ENCODE results near the gene THAP4. TPM values are rescaled to one million over a fixed set of nuclear protein-coding genes. Genes with fewer than 3 reads are reported as not detected.

Gene THAP4
- total and polyA plus RNA-seq, 8 donors: 36.3 to 48.4 (median 42.2) TPM

GRCh38 chr2:241618296-241618805 lies 18.6 kb downstream of the THAP4 start:
- no peak for DNase-seq
- no peak for TF ChIP-seq CTCF (IDR thresholded peaks at IDR 0.05)
- H3K4me1 ChIP-seq: peaks cover 0 to 14% of the 10 kb centered on the region in 2 donors
- H3K36me3 ChIP-seq: peaks cover 0 to 7% of the 10 kb centered on the region in 2 donors
- no peak overlapping the region for H3K4me3 ChIP-seq
- intact Hi-C loops (cut with DNase I): no loop called here
- no peak for ATAC-seq
- H3K9me3 ChIP-seq: no peaks in the 10 kb centered on the region
- H3K27ac ChIP-seq: peak overlapping the region in 1 of 2 donors; percentile 71
- H3K27me3 ChIP-seq: no peaks in the 10 kb centered on the region

- TF ChIP-seq CTCF (IDR thresholded peaks at IDR 0.05): no peak
- ATAC-seq: peak; percentile 84
- Histone ChIP-seq H3K9me3 (no peaks in the 10 kb centered on the region), H3K36me3 (peaks cover 0 to 7% of the 10 kb centered on the region in 2 donors), H3K4me3 (peak overlapping the region; percentile 12 to 33), H3K27ac (peak overlapping the region; percentile 23 to 71), H3K27me3 (no peaks in the 10 kb centered on the region), H3K4me1 (peaks cover 0 to 14% of the 10 kb centered on the region in 2 donors)
- peak in 1 of 4 donors; percentile 78 for DNase-seq
- intact Hi-C loops (cut with DNase I): no loop called here
These were observed 19.4 kb downstream of the THAP4 start for GRCh38 chr2:241617431-241618154.

GRCh38 chr2:241616168-241617125 lies 20.5 kb downstream of the THAP4 start:
- Histone ChIP-seq H3K9me3 (no peaks in the 10 kb centered on the region), H3K27ac (no peak overlapping the region), H3K36me3 (peaks cover 0 to 7% of the 10 kb centered on the region in 2 donors), H3K4me3 (peak overlapping the region; percentile 12 to 33), H3K27me3 (no peaks in the 10 kb centered on the region), H3K4me1 (peaks cover 0 to 19% of the 10 kb centered on the region in 2 donors)
- DNase-seq: peak in 1 of 4 donors; percentile 82
- peak; percentile 59 for ATAC-seq
- no peak for TF ChIP-seq CTCF (IDR thresholded peaks at IDR 0.05)
- intact Hi-C loops (cut with DNase I): no loop called here

- intact Hi-C loops (cut with DNase I): no loop called here
- ATAC-seq: no peak
- Histone ChIP-seq H3K4me1 (peaks cover 0 to 22% of the 10 kb centered on the region in 2 donors), H3K27me3 (no peaks in the 10 kb centered on the region), H3K4me3 (no peak overlapping the region), H3K36me3 (peaks cover 0 to 7% of the 10 kb centered on the region in 2 donors), H3K9me3 (no peaks in the 10 kb centered on the region), H3K27ac (no peak overlapping the region)
- peak in 1 of 4 donors; percentile 71 for DNase-seq
- TF ChIP-seq CTCF (IDR thresholded peaks at IDR 0.05): no peak
These were observed 21.4 kb downstream of the THAP4 start for GRCh38 chr2:241615522-241616052.
